22Rv1 (cell line): Measurements from ENCODE around the gene DOCK3.

ENCODE experiments used
- ZFX ChIP-seq: fragments of 450-650 bp; IDR thresholded peaks from 2 replicates; pipeline ENCODE4 v1.6.1; 2017; ENCODE audit warnings: antibody characterized with exemption, borderline replicate concordance
- TF ChIP-seq, protein P1 (sequence below): fragments of 450-650 bp; IDR thresholded peaks from 2 replicates; pipeline ENCODE4 v1.5.1; 2017; ENCODE audit warnings: mild to moderate bottlenecking

GRCh38 chr3:51354731-51355615, 680.2 kb downstream of the DOCK3 start:
- TF ChIP-seq, protein P1, sequence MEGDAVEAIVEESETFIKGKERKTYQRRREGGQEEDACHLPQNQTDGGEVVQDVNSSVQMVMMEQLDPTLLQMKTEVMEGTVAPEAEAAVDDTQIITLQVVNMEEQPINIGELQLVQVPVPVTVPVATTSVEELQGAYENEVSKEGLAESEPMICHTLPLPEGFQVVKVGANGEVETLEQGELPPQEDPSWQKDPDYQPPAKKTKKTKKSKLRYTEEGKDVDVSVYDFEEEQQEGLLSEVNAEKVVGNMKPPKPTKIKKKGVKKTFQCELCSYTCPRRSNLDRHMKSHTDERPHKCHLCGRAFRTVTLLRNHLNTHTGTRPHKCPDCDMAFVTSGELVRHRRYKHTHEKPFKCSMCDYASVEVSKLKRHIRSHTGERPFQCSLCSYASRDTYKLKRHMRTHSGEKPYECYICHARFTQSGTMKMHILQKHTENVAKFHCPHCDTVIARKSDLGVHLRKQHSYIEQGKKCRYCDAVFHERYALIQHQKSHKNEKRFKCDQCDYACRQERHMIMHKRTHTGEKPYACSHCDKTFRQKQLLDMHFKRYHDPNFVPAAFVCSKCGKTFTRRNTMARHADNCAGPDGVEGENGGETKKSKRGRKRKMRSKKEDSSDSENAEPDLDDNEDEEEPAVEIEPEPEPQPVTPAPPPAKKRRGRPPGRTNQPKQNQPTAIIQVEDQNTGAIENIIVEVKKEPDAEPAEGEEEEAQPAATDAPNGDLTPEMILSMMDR = no peak
- TF ChIP-seq ZFX = no peak
